ENCODE data around the gene CDK5RAP2.
"Not testable (repeated sequence)": the region's sequence is repeated elsewhere in the genome, so short reads cannot be mapped to it uniquely, and the experiment has no call there.

Gene CDK5RAP2

GRCh38 chr9:120474591-120475243 lies 105.2 kb downstream of the CDK5RAP2 start:
- no peak for DNase-seq (ENCODE audit: low read depth in 2 of 2, low spot score in 1 of 2)

GRCh38 chr9:120473608-120474007 lies 106.4 kb downstream of the CDK5RAP2 start:
- no peak for DNase-seq (ENCODE audit: low read depth in 2 of 2, low spot score in 1 of 2)

- no peak for DNase-seq (ENCODE audit: low read depth in 2 of 2, low spot score in 1 of 2)
Measured at GRCh38 chr9:120465685-120466407, 114.1 kb downstream of the CDK5RAP2 start.

GRCh38 chr9:120464887-120465421 lies 115.0 kb downstream of the CDK5RAP2 start:
- DNase-seq (ENCODE audit: low read depth in 2 of 2, low spot score in 1 of 2): no peak

- DNase-seq (ENCODE audit: low read depth in 2 of 2, low spot score in 1 of 2): no peak
Measured at GRCh38 chr9:120464176-120464886, 115.6 kb downstream of the CDK5RAP2 start.

- no peak for DNase-seq (ENCODE audit: low read depth in 2 of 2, low spot score in 1 of 2)
Measured at GRCh38 chr9:120463765-120464164, 116.2 kb downstream of the CDK5RAP2 start.

- DNase-seq (ENCODE audit: low read depth in 2 of 2, low spot score in 1 of 2): not testable (repeated sequence)
Measured at GRCh38 chr9:120461677-120462076, 118.3 kb downstream of the CDK5RAP2 start.

GRCh38 chr9:120456218-120456617 lies 123.7 kb downstream of the CDK5RAP2 start:
- no peak for DNase-seq (ENCODE audit: low read depth in 2 of 2, low spot score in 1 of 2)

GRCh38 chr9:120454467-120454866 lies 125.5 kb downstream of the CDK5RAP2 start:
- DNase-seq (ENCODE audit: low read depth in 2 of 2, low spot score in 1 of 2): no peak

GRCh38 chr9:120453792-120454191 lies 126.2 kb downstream of the CDK5RAP2 start:
- DNase-seq (ENCODE audit: low read depth in 2 of 2, low spot score in 1 of 2): no peak

GRCh38 chr9:120452631-120453030 lies 127.3 kb downstream of the CDK5RAP2 start:
- no peak for DNase-seq (ENCODE audit: low read depth in 2 of 2, low spot score in 1 of 2)

- DNase-seq (ENCODE audit: low read depth in 2 of 2, low spot score in 1 of 2): no peak
Measured at GRCh38 chr9:120450916-120451315, 129.1 kb downstream of the CDK5RAP2 start.

- no peak for DNase-seq (ENCODE audit: low read depth in 2 of 2, low spot score in 1 of 2)
Measured at GRCh38 chr9:120449566-120449965, 130.4 kb downstream of the CDK5RAP2 start.

- no peak for DNase-seq (ENCODE audit: low read depth in 2 of 2, low spot score in 1 of 2)
Measured at GRCh38 chr9:120447959-120448500, 131.9 kb downstream of the CDK5RAP2 start.

- DNase-seq (ENCODE audit: low read depth in 2 of 2, low spot score in 1 of 2): no peak
Measured at GRCh38 chr9:120446671-120447070, 133.3 kb downstream of the CDK5RAP2 start.

GRCh38 chr9:120443976-120444375 lies 136.0 kb downstream of the CDK5RAP2 start:
- DNase-seq (ENCODE audit: low read depth in 2 of 2, low spot score in 1 of 2): no peak

GRCh38 chr9:120443489-120443888 lies 136.5 kb downstream of the CDK5RAP2 start:
- no peak for DNase-seq (ENCODE audit: low read depth in 2 of 2, low spot score in 1 of 2)

GRCh38 chr9:120442308-120442995 lies 137.5 kb downstream of the CDK5RAP2 start:
- no peak for DNase-seq (ENCODE audit: low read depth in 2 of 2, low spot score in 1 of 2)

GRCh38 chr9:120441426-120442307 lies 138.3 kb downstream of the CDK5RAP2 start:
- DNase-seq (ENCODE audit: low read depth in 2 of 2, low spot score in 1 of 2): no peak

- DNase-seq (ENCODE audit: low read depth in 2 of 2, low spot score in 1 of 2): no peak
Measured at GRCh38 chr9:120440791-120441190, 139.2 kb downstream of the CDK5RAP2 start.
